Tibial nerve (tissue), 4 donors: ENCODE data around the gene DNAJC5.
"Not testable (repeated sequence)": the region's sequence is repeated elsewhere in the genome, so short reads cannot be mapped to it uniquely, and the experiment has no call there.

ENCODE experiments used
- EP300 ChIP-seq, 2 donors: sonication (generic); formaldehyde crosslinking; IDR thresholded peaks; one replicate each; pipeline ENCODE4 v1.6.1; 2017; ENCODE audit warnings: antibody characterized with exemption in 2 of 2, mild to moderate bottlenecking in 1 of 2
- POLR2A ChIP-seq, 2 donors: fragments of 450-650 bp; IDR thresholded peaks; one replicate each; pipeline ENCODE4 v1.6.1; 2017; ENCODE audit warnings: antibody characterized with exemption in 2 of 2, mild to moderate bottlenecking in 2 of 2, moderate library complexity in 2 of 2
- TF ChIP-seq, protein P1 (sequence below), 5 experiments: fragments of 200-600 bp in 3 of 5; fragments of 450-650 bp in 2 of 5; sonication (generic) in 3 of 5; IDR thresholded peaks; one replicate each; pipeline ENCODE4 v1.5.1; 2016 to 2019; ENCODE audit warnings: antibody characterized with exemption in 5 of 5, mild to moderate bottlenecking in 3 of 5, moderate library complexity in 2 of 5

DNA sequence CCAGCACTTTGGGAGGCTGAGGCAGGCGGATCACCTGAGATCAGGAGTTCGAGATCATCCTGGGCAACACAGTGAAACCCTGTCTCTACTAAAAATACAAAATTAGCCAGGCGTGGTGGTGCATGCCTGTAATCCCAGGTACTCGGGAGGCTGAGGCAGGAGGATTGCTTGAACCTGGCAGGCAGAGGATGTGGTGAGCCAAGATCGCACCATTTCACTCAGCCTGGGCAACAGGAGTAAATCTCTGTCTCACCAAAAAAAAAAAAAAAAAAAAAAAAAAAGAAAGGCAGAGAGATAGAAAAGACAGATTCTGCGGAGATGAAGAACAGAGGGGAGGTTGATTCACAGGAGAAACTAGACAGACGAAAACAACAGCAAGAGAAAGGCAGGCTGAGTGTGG lies 81.6 kb downstream of the DNAJC5 start:
- TF ChIP-seq, protein P1, sequence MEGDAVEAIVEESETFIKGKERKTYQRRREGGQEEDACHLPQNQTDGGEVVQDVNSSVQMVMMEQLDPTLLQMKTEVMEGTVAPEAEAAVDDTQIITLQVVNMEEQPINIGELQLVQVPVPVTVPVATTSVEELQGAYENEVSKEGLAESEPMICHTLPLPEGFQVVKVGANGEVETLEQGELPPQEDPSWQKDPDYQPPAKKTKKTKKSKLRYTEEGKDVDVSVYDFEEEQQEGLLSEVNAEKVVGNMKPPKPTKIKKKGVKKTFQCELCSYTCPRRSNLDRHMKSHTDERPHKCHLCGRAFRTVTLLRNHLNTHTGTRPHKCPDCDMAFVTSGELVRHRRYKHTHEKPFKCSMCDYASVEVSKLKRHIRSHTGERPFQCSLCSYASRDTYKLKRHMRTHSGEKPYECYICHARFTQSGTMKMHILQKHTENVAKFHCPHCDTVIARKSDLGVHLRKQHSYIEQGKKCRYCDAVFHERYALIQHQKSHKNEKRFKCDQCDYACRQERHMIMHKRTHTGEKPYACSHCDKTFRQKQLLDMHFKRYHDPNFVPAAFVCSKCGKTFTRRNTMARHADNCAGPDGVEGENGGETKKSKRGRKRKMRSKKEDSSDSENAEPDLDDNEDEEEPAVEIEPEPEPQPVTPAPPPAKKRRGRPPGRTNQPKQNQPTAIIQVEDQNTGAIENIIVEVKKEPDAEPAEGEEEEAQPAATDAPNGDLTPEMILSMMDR (IDR thresholded peaks at IDR 0.05), result not testable (repeated sequence)
- TF ChIP-seq POLR2A, EP300 (IDR thresholded peaks at IDR 0.05): not testable (repeated sequence)
